H1 (cell line): ENCODE data around the gene FCRLA. TPM values are rescaled to one million over a fixed set of nuclear protein-coding genes. Genes with fewer than 3 reads are reported as not detected.

Experiments used
- CBX8 ChIP-seq: fragments of 300-800, 300-1000 bp; sonication (generic); IDR thresholded peaks from 2 replicates; pipeline ENCODE4 v1.7.1; 2016; ENCODE audit warnings: low read depth, low read length, borderline replicate concordance
- CHD7 ChIP-seq: fragments of 300-600 bp; sonication (generic); IDR thresholded peaks from 2 replicates; pipeline ENCODE4 v1.7.1; 2012; ENCODE audit warnings: low read length, moderate library complexity, mild to moderate bottlenecking, inconsistent platforms; ENCODE audit not compliant: insufficient replicate concordance
- GABPA ChIP-seq: IDR thresholded peaks from 2 replicates; pipeline ENCODE4 v1.6.1; 2011; ENCODE audit warnings: mild to moderate bottlenecking, low read length, moderate library complexity, borderline replicate concordance; ENCODE audit not compliant: insufficient read depth
- RNF2 ChIP-seq: fragments of 200-900, 300-1000 bp; sonication (generic); IDR thresholded peaks from 2 replicates; pipeline ENCODE4 v1.7.1; 2016; ENCODE audit warnings: borderline replicate concordance, low read depth, mild to moderate bottlenecking, antibody characterized with exemption, low read length; ENCODE audit not compliant: poor library complexity, severe bottlenecking; ENCODE audit errors: missing control alignments
- SP4 ChIP-seq: IDR thresholded peaks from 2 replicates; pipeline ENCODE4 v1.6.1; 2012; ENCODE audit warnings: low read length, inconsistent platforms
- TAF7 ChIP-seq: optimal IDR thresholded peaks from 2 replicates; pipeline ENCODE3; 2011; ENCODE audit warnings: low read depth, mild to moderate bottlenecking, inconsistent platforms, low read length, moderate library complexity, borderline replicate concordance
- USF2 ChIP-seq: IDR thresholded peaks from 2 replicates; pipeline ENCODE4 v1.6.1; 2011; ENCODE audit warnings: low read length, improper control_type of control experiment
- polyA plus RNA-seq, 7 experiments: library from polyadenylated mRNA; depleted of rRNA in 3 of 7; stranded (reverse) in 5 of 7; unstranded in 2 of 7; fragments of >200 nt in 5 of 7; fragments of 200-250 nt in 2 of 7; gene quantifications; 1 replicate in 5 of 7; 2 replicates in 1 of 7; 4 replicates in 1 of 7; pipeline versions ENCODE4 v1.2.1 to v1.2.3, GENCODE V29; 2011 to 2013; ENCODE audit warnings: missing spikeins in 2 of 7, mixed read lengths in 2 of 7
- total RNA-seq: library from RNA; stranded (reverse); fragmentation: NEBNext Ultra II Directional; extraction: Animal tissue kit (Norgen Biotek cat#: 25700); gene quantifications from 2 replicates; pipeline ENCODE4 v1.2.1, GENCODE V29; 2021

The FCRLA gene
- total and polyA plus RNA-seq, 2 of the 8 experiments (the other 6 are each of a cell fraction or from before 2014, with no cell fraction given) = not detected

- no peak for TF ChIP-seq CHD7
- TF ChIP-seq RNF2 = no peak
- TF ChIP-seq CBX8 = no peak
- TF ChIP-seq USF2 = no peak
- no peak for TF ChIP-seq TAF7
- no peak for TF ChIP-seq GABPA
- TF ChIP-seq SP4 = no peak
These were observed 2.3 kb downstream of the FCRLA start (continued) for GRCh38 chr1:161709373-161709772.
